Calu3 (cell line): ENCODE measurements around the gene USP5. TPM values are rescaled to one million over a fixed set of nuclear protein-coding genes. Genes with fewer than 3 reads are reported as not detected.

Experiments
- BruUV-seq: library from RNA; stranded (reverse); fragments of 400-500 nt; replicated peaks from 2 replicates; lab custom pipeline; 2021; lab: Mats Ljungman, UMichigan
- CTCF ChIA-PET: fragments of 300-600 bp; sonication (Branson Sonifier 250); formaldehyde crosslinking; loops from one replicate; lab custom pipeline; 2022; ENCODE audit warnings: antibody characterized with exemption; lab: Charles Lee
- DNase-seq: peaks from one replicate; pipeline ENCODE4 v3.0.0; 2022
- H3K27ac Mint-ChIP-seq: one replicate; pipeline ENCODE4 v1.8.0; 2022; ENCODE audit warnings: mixed read lengths; ENCODE audit not compliant: unreplicated experiment
- H3K27me3 Mint-ChIP-seq: one replicate; pipeline ENCODE4 v1.8.0; 2022; ENCODE audit warnings: mixed read lengths; ENCODE audit not compliant: unreplicated experiment
- H3K36me3 Mint-ChIP-seq: one replicate; pipeline ENCODE4 v1.8.0; 2022; ENCODE audit warnings: mild to moderate bottlenecking, moderate library complexity, mixed read lengths; ENCODE audit not compliant: insufficient read depth, unreplicated experiment
- H3K4me1 Mint-ChIP-seq: one replicate; pipeline ENCODE4 v1.8.0; 2022; ENCODE audit warnings: mild to moderate bottlenecking, low read depth, mixed read lengths; ENCODE audit not compliant: unreplicated experiment
- H3K4me3 Mint-ChIP-seq: one replicate; pipeline ENCODE4 v1.8.0; 2022; ENCODE audit warnings: mild to moderate bottlenecking, low read depth, moderate library complexity, mixed read lengths; ENCODE audit not compliant: unreplicated experiment
- H3K9me3 Mint-ChIP-seq: one replicate; pipeline ENCODE4 v1.8.0; 2022; ENCODE audit warnings: low read depth, mixed read lengths; ENCODE audit not compliant: unreplicated experiment
- intact Hi-C: fragments of 100-400 bp; cut with micrococcal nuclease; formaldehyde crosslinking; loops from one replicate; pipeline ENCODE4 v1.10.0; 2022; ENCODE audit not compliant: unreplicated experiment
- total RNA-seq: library from RNA; stranded (reverse); gene quantifications from 2 replicates; pipeline ENCODE4 v1.2.3, GENCODE V29; 2022
- TF ChIP-seq, protein P1 (sequence below): fragments of 200-600 bp; IDR thresholded peaks from one replicate; pipeline ENCODE4 v1.8.0; 2022; ENCODE audit warnings: antibody characterized with exemption; ENCODE audit not compliant: unreplicated experiment

Gene USP5
- total RNA-seq, 1 experiment from 2014 or later: 128 TPM

DNA sequence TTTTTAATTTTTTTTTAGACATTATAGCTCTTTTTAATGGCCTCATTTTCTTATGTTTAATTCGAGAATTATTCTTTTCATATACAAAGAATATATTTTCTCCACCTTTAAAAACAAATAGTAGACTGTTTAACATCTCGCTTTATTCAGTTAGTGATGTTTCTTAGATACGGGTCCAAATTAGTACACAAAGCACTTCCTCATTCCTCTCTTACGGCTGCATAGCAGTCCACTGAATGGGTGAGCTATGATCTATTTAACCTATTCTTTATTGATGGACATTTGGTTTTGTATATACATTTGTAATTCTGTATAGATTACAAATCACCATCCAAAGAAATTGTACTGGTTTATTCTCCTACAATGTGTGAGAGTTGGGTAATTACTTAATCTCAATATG is 38.6 kb upstream of the USP5 start:
- Mint-ChIP-seq H3K27me3 (peaks cover 82% of the 10 kb centered on the region), H3K4me3 (no peak overlapping the region), H3K27ac (no peak overlapping the region), H3K9me3 (no peaks in the 10 kb centered on the region), H3K4me1 (no peaks in the 10 kb centered on the region), H3K36me3 (no peaks in the 10 kb centered on the region)
- no TSS peak for BruUV-seq
- DNase-seq: no peak
- intact Hi-C loops: no loop called here
- TF ChIP-seq, protein P1, sequence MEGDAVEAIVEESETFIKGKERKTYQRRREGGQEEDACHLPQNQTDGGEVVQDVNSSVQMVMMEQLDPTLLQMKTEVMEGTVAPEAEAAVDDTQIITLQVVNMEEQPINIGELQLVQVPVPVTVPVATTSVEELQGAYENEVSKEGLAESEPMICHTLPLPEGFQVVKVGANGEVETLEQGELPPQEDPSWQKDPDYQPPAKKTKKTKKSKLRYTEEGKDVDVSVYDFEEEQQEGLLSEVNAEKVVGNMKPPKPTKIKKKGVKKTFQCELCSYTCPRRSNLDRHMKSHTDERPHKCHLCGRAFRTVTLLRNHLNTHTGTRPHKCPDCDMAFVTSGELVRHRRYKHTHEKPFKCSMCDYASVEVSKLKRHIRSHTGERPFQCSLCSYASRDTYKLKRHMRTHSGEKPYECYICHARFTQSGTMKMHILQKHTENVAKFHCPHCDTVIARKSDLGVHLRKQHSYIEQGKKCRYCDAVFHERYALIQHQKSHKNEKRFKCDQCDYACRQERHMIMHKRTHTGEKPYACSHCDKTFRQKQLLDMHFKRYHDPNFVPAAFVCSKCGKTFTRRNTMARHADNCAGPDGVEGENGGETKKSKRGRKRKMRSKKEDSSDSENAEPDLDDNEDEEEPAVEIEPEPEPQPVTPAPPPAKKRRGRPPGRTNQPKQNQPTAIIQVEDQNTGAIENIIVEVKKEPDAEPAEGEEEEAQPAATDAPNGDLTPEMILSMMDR: no peak
- CTCF ChIA-PET: interaction anchor here (1.2 to 1.3 kb wide), 2 partner anchors 22 to 38 kb away, joined by 4 read pairs; partner anchors contain the start of gene CDCA3

GRCh38 chr12:6816598-6816997 is 35.4 kb upstream of the USP5 start:
- TF ChIP-seq, protein P1: no peak
- Mint-ChIP-seq H3K4me3 (no peak overlapping the region), H3K9me3 (no peaks in the 10 kb centered on the region), H3K36me3 (no peaks in the 10 kb centered on the region), H3K4me1 (no peaks in the 10 kb centered on the region), H3K27me3 (peaks cover 82% of the 10 kb centered on the region), H3K27ac (no peak overlapping the region)
- no TSS peak for BruUV-seq
- intact Hi-C loops: no loop called here
- no peak for DNase-seq
- CTCF ChIA-PET: no interaction called here

GRCh38 chr12:6817098-6817497 is 34.9 kb upstream of the USP5 start:
- BruUV-seq: no TSS peak
- Mint-ChIP-seq H3K4me1 (no peaks in the 10 kb centered on the region), H3K9me3 (no peaks in the 10 kb centered on the region), H3K27me3 (peaks cover 86% of the 10 kb centered on the region), H3K36me3 (no peaks in the 10 kb centered on the region), H3K27ac (no peak overlapping the region), H3K4me3 (no peak overlapping the region)
- CTCF ChIA-PET: no interaction called here
- intact Hi-C loops: no loop called here
- DNase-seq: no peak
- TF ChIP-seq, protein P1: no peak

GRCh38 chr12:6817662-6818157 is 34.2 kb upstream of the USP5 start:
- Mint-ChIP-seq H3K27me3 (peaks cover 92% of the 10 kb centered on the region), H3K4me1 (no peaks in the 10 kb centered on the region), H3K36me3 (no peaks in the 10 kb centered on the region), H3K4me3 (no peak overlapping the region), H3K9me3 (no peaks in the 10 kb centered on the region), H3K27ac (no peak overlapping the region)
- intact Hi-C loops: no loop called here
- no peak for DNase-seq
- no TSS peak for BruUV-seq
- CTCF ChIA-PET: no interaction called here
- TF ChIP-seq, protein P1: no peak
